GM18502 (cell line): ENCODE results near the gene XCR1.

Experiments used
- ATAC-seq: cut with Tn5 transposase; IDR thresholded peaks from one replicate; pipeline ENCODE4 v1.9.1; 2021; ENCODE audit warnings: mild to moderate bottlenecking; ENCODE audit not compliant: unreplicated experiment, poor library complexity

The XCR1 gene

DNA sequence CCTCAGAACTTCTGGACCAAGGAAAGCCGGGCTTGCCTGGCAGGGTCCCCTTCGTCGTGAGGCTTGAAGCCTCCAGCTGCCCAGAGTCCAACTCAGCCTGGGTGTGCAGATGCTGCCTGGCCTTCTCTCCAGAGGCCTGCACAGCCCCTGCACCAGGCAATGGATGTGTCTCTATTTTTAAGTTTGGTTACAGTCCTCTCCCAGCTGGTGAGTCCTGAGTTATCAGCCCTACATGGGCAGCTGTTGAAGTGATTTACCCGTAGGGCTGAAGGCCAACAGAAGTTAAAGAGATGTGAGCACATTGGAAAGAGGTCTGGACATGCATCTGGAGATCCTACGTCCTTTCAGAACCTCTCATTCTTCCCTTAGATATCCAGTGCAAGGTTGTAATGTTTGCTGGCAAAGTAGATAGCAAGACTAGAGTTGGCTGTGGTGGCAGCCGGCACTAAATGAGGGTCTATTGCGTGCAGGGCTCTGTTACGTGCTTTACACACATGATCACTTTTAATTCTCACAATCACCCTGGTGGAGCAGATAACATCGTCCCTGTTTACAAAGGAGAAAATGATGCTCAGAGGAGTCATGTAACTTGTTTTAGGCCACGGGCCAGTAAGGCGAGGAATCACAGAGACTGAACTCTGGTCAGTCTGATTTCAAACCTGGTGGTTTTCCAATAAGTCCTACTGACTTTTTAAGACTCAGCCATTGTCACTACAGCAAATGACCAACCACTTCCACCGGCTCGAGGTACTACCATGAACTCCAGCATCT lies 41.6 kb downstream of the XCR1 start:
- no peak for ATAC-seq

DNA sequence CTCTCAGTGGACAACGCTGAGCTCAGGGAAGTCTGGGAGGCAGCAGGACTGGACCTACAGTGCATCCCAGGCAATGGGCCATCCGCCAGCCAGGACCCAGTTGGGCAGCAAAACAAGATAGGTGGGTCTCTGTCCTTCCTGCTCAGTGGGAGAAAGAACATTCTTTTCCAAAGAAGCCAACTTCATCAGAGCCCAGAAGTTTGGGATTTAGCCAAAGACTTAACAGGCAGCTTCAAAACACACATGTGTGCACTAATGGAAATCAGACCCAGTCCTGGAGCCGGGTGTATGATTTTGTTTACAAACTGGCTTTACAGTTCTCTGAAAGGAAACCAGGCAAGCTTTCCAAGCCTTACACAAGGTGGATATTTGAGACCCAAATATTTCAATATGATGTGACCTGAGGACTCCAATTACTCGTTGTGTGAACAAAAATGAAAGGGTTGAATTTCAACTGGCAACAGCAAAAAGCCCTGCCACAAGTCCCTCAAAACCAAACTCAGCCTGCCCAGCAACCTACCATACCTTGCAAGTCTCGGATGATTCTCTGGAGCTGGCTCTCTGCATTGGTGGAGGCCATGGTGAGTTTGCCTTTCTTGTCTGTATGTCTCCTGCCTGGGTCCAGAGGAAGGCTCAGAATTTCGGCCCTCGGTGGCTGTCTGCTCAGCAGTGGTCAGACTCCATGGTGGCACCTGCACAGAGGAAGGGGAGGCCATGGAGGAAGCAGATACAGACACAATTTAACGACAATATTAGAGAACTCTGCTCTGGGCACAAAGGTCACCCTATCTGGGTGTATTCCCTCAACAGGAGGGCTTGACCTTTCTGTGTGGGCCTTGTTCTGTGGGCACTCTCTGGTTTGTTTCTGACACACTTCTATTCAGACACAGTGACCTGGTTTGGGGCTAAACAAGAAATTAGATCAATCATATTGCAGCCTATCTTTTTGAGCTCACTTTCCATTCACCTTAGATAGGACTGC lies 42.7 kb downstream of the XCR1 start:
- ATAC-seq, result no peak

DNA sequence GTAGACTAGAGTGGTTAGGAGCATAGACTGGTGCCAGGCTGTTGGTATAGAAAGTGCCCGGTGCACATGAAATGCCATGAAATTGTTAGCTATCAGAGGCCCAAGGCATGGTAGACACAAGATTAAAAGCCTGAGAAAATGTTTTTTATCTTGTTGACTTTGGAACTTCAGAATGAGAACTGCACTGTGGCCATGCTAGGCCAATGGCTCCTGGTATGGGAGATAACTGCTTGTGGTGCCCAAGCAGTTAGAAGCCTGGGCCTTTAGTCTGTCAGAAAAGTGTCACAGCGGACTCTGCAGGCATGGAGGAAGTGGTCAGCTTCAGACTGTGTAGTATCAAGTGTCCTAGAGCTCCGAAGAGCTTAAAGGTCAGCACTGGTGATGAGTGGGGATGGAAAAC lies 43.5 kb downstream of the XCR1 start:
- ATAC-seq, result no peak

DNA sequence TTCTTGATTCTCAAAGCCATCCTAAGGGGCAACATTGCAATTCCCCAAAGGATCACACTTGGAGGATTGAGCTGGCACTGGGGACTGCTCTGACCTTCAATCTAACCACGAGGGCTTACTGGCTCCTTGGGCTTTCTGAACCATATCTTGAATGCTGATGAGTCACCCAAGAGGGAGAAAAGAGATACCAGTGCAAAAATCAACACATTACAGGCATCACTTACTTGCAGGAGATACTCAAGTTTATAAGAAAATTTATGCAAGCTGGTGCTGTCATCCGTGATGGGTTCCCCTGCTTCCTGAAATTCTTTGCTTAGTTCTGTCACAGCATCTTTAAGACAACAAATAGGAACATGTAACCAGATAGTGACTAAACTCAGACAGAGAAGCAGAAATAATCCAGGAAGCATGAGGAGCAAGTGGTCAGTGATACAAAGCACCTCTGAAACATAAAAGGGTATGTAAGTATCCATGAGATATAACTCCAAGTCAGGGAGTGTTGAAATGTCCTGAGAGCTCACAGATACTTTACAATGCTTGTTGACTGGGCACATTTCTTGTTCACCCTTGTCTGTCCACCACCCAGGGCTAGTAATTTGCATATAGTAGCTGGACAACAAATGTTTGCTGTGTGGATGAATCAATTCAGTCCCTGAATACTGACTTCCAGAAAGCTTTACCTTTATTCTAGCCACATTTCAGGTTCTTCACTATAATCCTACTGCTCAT lies 45.8 kb downstream of the XCR1 start:
- ATAC-seq, result no peak

DNA sequence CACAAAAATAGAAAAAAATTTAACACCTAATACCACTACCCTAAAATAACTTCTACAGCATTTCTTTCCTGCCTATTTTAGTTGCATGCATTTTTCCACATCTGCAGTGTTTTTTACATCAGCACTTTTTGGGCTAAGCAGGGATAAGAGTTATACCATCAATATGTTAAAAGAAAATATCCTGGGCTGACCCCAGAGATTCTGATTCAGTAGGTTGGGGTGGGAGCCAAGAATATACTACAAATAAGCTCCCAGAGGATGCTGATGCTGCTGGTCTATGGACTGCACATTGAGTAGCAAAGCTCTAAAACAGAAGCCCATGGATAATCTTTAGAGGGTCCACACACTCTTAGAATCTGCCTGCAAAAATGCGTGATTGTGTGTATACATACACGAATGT lies 46.5 kb downstream of the XCR1 start:
- ATAC-seq, result no peak

DNA sequence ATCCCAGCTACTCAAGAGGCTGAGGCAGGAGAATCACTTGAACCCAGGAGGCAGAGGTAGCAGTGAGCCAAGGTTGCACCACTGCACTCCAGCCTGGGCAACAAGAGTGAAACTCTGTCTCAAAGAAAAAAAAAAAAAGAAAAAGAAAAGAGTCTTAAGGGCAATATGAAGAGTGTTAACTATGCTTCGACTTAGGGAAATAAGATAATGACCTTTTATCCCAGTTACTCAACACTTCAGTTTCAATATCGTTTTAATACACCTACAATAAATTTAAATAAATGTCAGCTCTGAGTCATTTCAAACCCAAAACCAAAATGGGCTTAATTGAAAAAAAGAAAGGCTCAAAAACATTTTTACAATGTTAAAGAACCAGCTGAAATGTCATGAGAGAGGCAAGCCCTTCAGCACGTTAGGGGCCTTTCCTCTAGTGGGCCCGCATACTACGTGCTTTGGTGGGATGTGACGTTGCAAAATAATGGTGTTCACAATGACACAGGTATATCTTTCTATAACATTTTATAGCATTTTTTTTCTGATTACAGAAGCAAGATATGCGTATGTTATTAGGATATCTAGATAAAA lies 47.0 kb downstream of the XCR1 start:
- no peak for ATAC-seq

DNA sequence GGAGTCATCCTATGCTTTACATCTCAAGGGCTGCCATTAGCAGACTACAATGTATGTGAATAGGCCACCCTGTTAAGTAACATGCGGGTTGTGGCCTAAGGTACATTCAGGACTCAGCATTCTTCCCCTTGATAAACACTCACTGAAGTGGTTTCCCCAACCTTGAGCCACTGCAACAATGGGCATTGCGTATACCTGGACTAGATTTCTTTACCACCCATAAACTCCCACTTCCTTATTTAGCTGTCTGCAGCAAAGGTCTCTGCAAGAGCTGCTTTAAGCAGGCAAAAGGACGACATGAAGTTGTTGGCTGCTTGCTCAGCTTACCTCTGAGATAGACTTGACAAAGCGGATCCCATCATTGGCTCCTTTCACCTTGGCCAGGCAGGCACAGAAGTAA lies 47.9 kb downstream of the XCR1 start:
- no peak for ATAC-seq

DNA sequence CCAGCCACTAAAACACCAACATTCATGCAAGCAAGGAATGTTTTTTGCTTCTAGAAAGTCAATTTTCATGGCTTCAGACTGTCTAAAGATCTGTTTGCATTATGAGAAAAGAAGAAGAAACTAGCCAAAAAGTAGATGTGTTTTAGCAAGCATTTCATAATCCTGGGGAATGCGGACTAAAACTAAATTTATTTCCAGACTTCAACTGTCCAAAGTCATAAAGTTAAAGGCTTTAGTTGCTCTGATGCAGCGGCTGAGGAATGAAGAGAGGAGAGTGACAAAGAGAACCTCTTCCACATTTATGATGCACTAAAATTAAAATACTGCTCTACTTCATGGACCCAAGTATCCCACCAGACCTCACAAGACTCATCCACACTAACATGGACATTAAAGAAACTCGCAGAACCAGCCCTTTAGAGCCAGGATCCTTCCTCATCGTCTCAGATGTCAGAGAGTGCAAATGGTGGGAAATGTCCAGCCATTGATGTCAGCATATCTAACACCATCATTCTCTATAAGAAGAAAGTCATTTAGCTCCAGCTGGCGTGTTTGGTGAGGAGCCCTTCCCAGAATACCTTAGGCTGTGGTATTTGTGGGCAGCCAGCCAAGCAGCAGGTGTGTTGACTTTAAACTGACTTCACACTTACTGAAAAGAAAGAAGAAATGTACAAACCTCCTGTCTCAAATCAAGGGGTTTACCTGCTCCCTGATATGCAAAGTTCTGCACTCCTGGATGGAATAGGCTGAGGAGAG lies 49.1 kb downstream of the XCR1 start:
- ATAC-seq, result no peak

DNA sequence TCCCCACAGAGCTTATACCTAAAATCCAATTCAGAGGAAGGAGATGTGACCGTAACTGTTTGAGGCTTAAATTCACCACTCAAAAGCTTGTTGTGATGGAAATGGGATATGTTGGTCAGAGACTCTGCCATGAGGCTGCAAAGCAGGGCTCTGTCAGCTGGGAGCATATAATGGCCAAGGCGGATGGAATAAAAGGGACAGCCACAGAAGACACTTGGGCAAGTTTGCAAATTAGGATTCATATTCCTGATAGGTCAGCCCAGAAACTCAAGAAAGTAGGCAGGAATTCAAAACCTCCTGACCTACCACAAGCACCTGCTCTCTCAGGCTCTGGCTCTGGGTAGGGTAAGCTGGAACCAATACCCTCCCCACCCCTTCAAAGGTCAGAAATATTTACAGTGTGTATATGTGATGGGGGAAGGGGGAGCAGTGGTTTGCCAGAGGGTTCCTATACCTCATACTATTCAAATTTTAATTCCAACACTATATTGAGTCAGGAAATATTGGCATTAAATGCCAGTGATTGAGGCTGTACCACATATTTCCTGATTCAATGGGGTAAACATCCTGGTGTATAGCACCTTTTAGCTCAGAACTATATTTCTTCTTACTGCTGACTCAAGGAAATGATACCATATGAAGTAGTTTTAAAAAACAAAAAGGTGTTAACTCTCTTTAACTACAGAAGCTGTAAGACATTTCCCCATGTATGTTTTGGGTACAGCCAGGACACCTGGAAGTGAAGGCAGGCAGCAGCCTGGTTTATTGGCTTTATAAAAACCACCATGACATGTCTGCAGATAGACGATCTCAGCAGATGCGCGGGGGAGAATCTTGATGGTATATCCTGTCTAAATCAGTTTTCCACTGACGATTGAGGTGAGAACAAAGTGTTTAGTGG lies 50.8 kb downstream of the XCR1 start:
- no peak for ATAC-seq

DNA sequence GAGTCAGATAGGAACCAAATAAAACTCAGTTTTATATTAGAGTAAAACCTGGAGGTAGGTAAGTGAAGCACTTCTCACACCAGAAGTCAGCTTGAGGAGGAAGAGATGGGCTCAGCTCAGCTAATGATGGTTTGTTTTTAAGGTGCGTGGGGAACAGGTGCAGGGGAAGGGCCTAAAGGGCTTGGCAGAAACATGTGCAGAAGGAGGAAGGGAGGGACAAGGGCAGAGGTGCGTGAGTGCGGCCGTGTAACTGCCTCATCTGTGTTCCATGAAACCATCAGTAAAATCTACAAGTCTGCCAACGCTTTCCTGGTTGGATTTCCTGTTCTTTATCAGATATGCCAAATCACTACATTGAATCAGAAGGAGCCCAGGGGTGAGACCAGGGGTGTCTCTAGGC lies 51.6 kb downstream of the XCR1 start:
- ATAC-seq, result no peak

DNA sequence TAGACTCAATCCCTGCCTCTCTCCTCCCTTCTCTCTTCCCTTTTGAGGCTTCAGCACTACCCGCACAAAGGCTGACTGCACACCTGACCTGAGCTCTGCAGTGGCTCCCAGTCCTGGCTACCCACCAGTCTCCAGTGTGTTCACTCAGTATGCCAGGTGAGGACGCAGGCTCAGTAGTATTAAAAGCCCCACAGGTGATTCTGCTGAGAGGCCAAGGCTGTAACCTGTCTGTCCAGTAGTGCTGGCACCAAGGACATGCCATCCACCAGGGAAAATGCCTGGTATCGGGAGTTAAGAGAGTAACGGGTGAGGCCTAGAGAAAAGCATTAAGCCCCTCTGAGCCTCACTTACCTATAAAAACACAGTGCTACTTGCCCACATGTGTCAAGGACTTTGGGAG lies 52.6 kb downstream of the XCR1 start:
- ATAC-seq, result no peak

DNA sequence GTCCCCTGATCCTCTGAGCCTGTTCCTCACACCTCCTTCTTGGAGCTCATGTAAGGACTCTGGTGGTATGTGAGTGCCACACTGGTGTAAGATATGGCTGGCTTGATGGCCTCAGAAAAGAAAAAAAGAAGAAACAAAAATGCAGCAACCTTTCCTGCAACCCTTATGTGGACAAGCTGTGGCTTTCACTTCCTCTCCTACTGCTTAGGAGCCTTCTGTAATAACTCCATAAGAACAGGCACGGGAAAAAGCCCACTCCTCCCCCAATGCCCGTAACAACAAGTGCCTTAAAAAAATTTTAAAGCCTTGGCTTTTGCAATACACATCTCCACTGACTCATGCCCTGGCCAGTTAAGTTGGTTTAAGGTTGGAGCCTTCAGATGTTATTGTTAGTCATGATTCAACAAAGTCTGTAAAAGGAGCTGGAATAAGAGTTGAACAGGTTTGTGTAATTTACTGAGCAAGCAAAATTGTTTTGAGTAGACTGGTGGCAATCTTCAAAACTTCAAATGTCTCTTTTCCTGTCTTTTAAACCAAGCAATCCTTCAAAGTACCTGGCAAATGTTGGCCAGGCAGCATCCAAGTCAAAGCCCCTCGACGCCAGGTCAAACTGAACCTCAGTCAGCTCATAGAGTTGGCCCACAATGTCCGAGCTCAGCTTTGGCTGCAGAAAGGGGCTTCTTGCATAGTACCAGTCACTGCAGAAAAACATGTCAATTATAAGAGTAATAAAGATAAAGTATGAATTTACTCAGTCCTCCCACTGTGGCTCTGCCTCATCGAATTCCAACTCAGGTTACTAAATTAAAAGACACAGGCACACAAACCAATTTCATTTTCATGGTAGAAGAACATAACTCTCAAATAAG lies 54.5 kb downstream of the XCR1 start:
- no peak for ATAC-seq

DNA sequence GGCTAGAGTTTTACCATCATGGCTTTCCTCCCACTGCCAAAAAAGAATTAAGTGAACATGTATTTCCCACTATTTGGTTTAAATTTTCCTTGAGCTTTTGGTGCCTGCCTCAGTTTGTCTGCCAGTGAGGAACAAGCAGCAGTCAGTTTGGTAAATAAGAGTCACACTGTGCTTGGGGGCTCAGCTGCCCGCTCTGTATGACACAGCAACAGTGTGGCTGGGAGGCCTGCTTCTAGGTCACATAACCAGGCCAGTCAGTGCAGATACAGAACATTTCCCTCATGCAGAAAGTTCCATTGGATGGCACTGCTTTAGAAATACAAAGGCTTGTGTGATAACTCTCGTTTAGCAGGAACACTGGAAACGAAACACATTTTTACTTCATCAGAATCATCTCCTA lies 57.3 kb downstream of the XCR1 start:
- no peak for ATAC-seq

DNA sequence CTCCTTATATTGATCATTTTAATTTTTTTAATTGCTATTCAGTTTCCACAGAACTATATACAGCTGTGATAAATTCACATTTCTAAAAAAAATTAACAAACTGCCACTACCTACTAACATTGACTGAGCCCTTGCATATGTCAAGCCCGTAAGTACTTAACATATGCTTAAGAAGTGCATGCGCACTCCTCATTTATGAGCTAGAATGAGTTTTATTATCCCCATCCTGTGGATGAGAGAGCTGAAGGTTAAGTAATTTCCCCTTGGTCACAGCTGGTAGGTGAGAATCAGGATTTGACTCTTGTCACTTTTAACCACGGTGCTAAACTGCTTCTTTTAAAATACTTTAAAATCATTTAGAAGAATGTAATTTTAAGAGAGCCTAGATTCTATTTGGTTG lies 58.2 kb downstream of the XCR1 start:
- ATAC-seq, result no peak

DNA sequence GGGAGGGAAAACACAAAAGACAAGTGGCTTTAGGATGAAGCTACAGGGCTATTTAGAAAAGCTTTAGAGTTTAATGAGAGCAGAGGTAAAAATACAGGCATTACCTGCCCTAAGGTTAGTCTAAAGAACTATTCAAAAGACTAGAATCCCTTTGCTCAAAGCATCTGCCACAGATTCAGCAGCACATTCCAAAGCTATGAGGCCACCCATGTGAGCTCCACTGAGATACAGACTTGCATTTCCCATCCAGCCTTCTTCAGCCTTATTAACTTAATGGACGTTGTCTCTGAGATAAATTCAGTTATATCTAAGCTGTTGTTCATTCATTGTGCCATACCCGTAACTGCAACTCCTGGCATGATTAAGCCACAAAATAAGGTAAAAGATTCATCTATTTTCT lies 58.6 kb downstream of the XCR1 start:
- no peak for ATAC-seq

DNA sequence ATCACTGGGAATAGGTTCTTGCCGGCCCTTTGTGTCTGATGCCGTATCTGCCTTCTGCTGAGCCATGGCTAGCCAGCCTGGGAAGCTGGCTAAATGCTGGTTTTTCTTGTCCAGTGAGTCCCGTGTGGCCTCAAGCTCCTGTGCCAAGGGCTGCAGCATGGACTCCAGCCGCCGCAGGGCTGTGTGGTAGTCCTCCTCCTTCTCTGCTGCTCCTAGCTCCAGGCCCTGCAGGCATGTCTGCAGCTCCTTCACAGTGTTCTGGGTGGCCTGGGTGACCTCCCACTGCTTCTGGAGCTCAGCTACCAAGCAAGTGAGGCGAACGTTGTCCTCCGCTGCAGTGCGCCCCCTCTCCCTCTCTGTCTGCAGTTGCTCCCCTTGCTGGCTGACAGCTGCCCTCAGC lies 59.1 kb downstream of the XCR1 start:
- ATAC-seq, result no peak

DNA sequence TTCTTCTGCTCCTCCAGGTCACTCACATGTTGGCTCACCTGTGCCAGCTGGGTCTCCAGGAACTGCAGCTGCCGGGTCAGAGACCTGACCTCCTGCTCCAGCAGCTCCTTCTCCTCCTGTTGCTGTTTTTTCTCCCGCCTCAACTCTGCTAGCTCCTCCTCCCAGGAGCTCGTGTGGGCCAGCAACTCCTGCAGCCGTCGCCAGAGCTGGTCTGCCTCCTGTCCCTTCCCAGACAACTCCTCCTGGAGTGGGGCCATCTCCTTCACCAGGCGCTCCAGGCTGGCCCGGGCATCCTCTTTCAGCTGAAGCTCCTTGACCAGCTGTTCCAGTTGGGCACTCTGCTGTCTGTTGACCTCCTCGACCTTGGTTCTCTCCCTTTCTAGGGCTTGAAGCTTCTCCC lies 59.6 kb downstream of the XCR1 start:
- no peak for ATAC-seq
